H9 (cell line): ENCODE measurements around the gene GNL1. TPM values are rescaled to one million over a fixed set of nuclear protein-coding genes. Genes with fewer than 3 reads are reported as not detected.

Experiments used
- DNase-seq: peaks from one replicate; pipeline ENCODE4 v3.0.0-alpha.2; 2017
- H2AFZ ChIP-seq: one replicate; pipeline ENCODE4 v1.6.1; 2013; ENCODE audit warnings: mild to moderate bottlenecking, low read length, control low read depth, moderate library complexity
- H2AK5ac ChIP-seq: 2 replicates; pipeline ENCODE4 v1.6.1; 2013; ENCODE audit warnings: low read length, control low read depth, mixed read lengths; ENCODE audit not compliant: insufficient read length
- H2BK120ac ChIP-seq: one replicate; pipeline ENCODE4 v1.6.1; 2013; ENCODE audit warnings: low read depth, mild to moderate bottlenecking, low read length, control low read depth, inconsistent platforms; ENCODE audit not compliant: poor library complexity, severe bottlenecking
- H2BK12ac ChIP-seq: 2 replicates; pipeline ENCODE4 v1.6.1; 2013; ENCODE audit warnings: low read length, control low read depth, mixed read lengths, low read depth; ENCODE audit not compliant: insufficient read length
- H2BK15ac ChIP-seq: 2 replicates; pipeline ENCODE4 v1.6.1; 2013; ENCODE audit warnings: low read depth, low read length, control low read depth
- H2BK20ac ChIP-seq: one replicate; pipeline ENCODE4 v1.6.1; 2013; ENCODE audit warnings: low read depth, mild to moderate bottlenecking, low read length, control low read depth, inconsistent platforms; ENCODE audit not compliant: poor library complexity, severe bottlenecking
- H2BK5ac ChIP-seq: 2 replicates; pipeline ENCODE4 v1.6.1; 2013; ENCODE audit warnings: low read length, control low read depth, mixed read lengths; ENCODE audit not compliant: insufficient read length
- H3K14ac ChIP-seq: 2 replicates; pipeline ENCODE4 v1.6.1; 2013; ENCODE audit warnings: low read length, control low read depth; ENCODE audit not compliant: insufficient read depth
- H3K18ac ChIP-seq: 2 replicates; pipeline ENCODE4 v1.6.1; 2013; ENCODE audit warnings: low read depth, mild to moderate bottlenecking, mixed read lengths, low read length, control low read depth; ENCODE audit not compliant: insufficient read length
- H3K23ac ChIP-seq: 2 replicates; pipeline ENCODE4 v1.6.1; 2013; ENCODE audit warnings: low read length, control low read depth, mixed read lengths, low read depth; ENCODE audit not compliant: insufficient read length
- H3K23me2 ChIP-seq: 2 replicates; pipeline ENCODE4 v1.6.1; 2013; ENCODE audit warnings: low read depth, mild to moderate bottlenecking, mixed read lengths, low read length, control low read depth; ENCODE audit not compliant: insufficient read length, poor library complexity, severe bottlenecking
- H3K27ac ChIP-seq: 2 replicates; pipeline ENCODE4 v1.5.1; 2013; ENCODE audit warnings: low read length, control low read depth, mixed read lengths, low read depth; ENCODE audit not compliant: insufficient read length
- H3K27me3 ChIP-seq: 2 replicates; pipeline ENCODE4 v1.6.1; 2013; ENCODE audit warnings: low read length, control low read depth, inconsistent platforms; ENCODE audit not compliant: insufficient read depth
- H3K4ac ChIP-seq: 2 replicates; pipeline ENCODE4 v1.6.1; 2013; ENCODE audit warnings: low read depth, mild to moderate bottlenecking, control low read depth, inconsistent platforms, low read length, moderate library complexity
- H3K4me1 ChIP-seq: 2 replicates; pipeline ENCODE4 v1.6.1; 2013; ENCODE audit warnings: low read length, control low read depth, inconsistent platforms; ENCODE audit not compliant: insufficient read depth
- H3K4me2 ChIP-seq: 2 replicates; pipeline ENCODE4 v1.6.1; 2013; ENCODE audit warnings: low read length, control low read depth, mixed read lengths; ENCODE audit not compliant: insufficient read length, insufficient read depth
- H3K56ac ChIP-seq: 2 replicates; pipeline ENCODE4 v1.6.1; 2013; ENCODE audit warnings: low read depth, mild to moderate bottlenecking, mixed read lengths, low read length, control low read depth; ENCODE audit not compliant: insufficient read length
- H3K79me1 ChIP-seq: 2 replicates; pipeline ENCODE4 v1.6.1; 2013; ENCODE audit warnings: low read depth, mild to moderate bottlenecking, moderate library complexity, low read length, control low read depth, inconsistent platforms; ENCODE audit not compliant: insufficient read depth, poor library complexity, severe bottlenecking
- H3K79me2 ChIP-seq: 2 replicates; pipeline ENCODE4 v1.6.1; 2013; ENCODE audit warnings: low read length, control low read depth, inconsistent platforms; ENCODE audit not compliant: insufficient read depth
- H3K9ac ChIP-seq: 2 replicates; pipeline ENCODE4 v1.6.1; 2013; ENCODE audit warnings: low read length, control low read depth, mixed read lengths; ENCODE audit not compliant: insufficient read length; ENCODE audit errors: extremely low read depth
- H3K9me3 ChIP-seq: one replicate; pipeline ENCODE4 v1.6.1; 2013; ENCODE audit warnings: low read depth, low read length, inconsistent platforms; ENCODE audit not compliant: control insufficient read depth
- H3T11ph ChIP-seq: one replicate; pipeline ENCODE4 v1.6.1; 2013; ENCODE audit warnings: mild to moderate bottlenecking, low read length, control low read depth, inconsistent platforms
- H4K20me1 ChIP-seq: one replicate; pipeline ENCODE4 v1.6.1; 2013; ENCODE audit not compliant: control insufficient read depth, insufficient read length, insufficient read depth
- H4K5ac ChIP-seq: 2 replicates; pipeline ENCODE4 v1.6.1; 2013; ENCODE audit warnings: low read depth, mild to moderate bottlenecking, mixed read lengths, low read length, control low read depth; ENCODE audit not compliant: insufficient read length
- H4K8ac ChIP-seq: replicated peaks from 2 replicates; pipeline ENCODE4 v1.6.1; 2013; ENCODE audit warnings: low read length, control low read depth, mixed read lengths, low read depth; ENCODE audit not compliant: insufficient read length
- H4K91ac ChIP-seq: 2 replicates; pipeline ENCODE4 v1.6.1; 2013; ENCODE audit warnings: low read depth, mild to moderate bottlenecking, moderate library complexity, mixed read lengths, low read length, control low read depth; ENCODE audit not compliant: insufficient read length
- H3K27ac Mint-ChIP-seq, 3 experiments: 2 replicates in 2 of 3; 3 replicates in 1 of 3; pipeline ENCODE4 v1.8.0; 2020 to 2021; ENCODE audit warnings: mixed read lengths in 3 of 3, mild to moderate bottlenecking in 1 of 3, moderate library complexity in 1 of 3
- H3K27me3 Mint-ChIP-seq: 2 replicates; pipeline ENCODE4 v1.8.0; 2021; ENCODE audit warnings: low read depth, mild to moderate bottlenecking, moderate library complexity, mixed read lengths
- H3K36me3 Mint-ChIP-seq, 3 experiments: 2 replicates in 2 of 3; 3 replicates in 1 of 3; pipeline ENCODE4 v1.8.0; 2020 to 2021; ENCODE audit warnings: low read depth in 3 of 3, mixed read lengths in 3 of 3; ENCODE audit not compliant: insufficient read depth in 1 of 3
- H3K4me1 Mint-ChIP-seq, 2 experiments: 2 replicates each; pipeline ENCODE4 v1.8.0; 2020; ENCODE audit warnings: mixed read lengths in 2 of 2
- H3K4me3 Mint-ChIP-seq, 2 experiments: 2 replicates in 1 of 2; 3 replicates in 1 of 2; pipeline ENCODE4 v1.8.0; 2020 to 2021; ENCODE audit warnings: mild to moderate bottlenecking in 2 of 2, mixed read lengths in 2 of 2, moderate library complexity in 1 of 2
- H3K9me3 Mint-ChIP-seq, 2 experiments: 2 replicates in 1 of 2; 3 replicates in 1 of 2; pipeline ENCODE4 v1.8.0; 2020; ENCODE audit warnings: mild to moderate bottlenecking in 2 of 2, mixed read lengths in 2 of 2, moderate library complexity in 1 of 2
- CTCF ChIP-seq: fragments of 200-600 bp; sonication (generic); conservative IDR thresholded peaks from 3 replicates; pipeline ENCODE4 v1.8.0; 2021; ENCODE audit warnings: antibody characterized with exemption, mild to moderate bottlenecking
- WGBS: extraction: QIAGEN DNeasy Blood & Tissue Kit; methylation state at CpG from one replicate; pipeline ENCODE4 v1.1.7; 2013; ENCODE audit warnings: missing lambda C conversion rate, low lambda C conversion rate, mixed read lengths; ENCODE audit not compliant: insufficient read length; ENCODE audit errors: extremely low coverage; 5-methylcytosine and 5-hydroxymethylcytosine counted together
- total RNA-seq: library from RNA; stranded (reverse); gene quantifications from 2 replicates; pipeline ENCODE4 v1.2.1, GENCODE V29; 2021

GNL1 gene
- total RNA-seq, 1 experiment from 2014 or later: 83.5 TPM

DNA sequence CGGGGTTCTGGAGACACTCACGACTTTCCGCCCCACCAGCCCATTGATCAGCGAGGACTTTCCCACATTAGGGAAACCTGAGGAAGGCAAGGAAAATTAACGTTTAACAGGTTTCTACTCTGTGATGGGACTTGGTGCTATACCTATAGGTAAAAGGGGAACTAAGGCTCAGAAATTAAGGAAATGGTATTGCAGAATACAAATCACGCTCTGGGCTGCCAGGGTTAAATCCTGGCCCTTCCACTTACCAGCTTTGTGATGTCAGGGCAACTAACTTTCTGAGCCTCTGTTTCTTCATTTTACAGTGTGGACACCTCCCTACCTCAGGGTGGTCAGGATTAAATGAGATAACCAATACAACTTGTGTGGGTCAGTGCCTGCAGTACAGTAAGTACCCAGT is 8.8 kb downstream of the GNL1 start:
- Histone ChIP-seq H4K8ac (no peak overlapping the region), H4K91ac (no peak overlapping the region), H4K5ac (no peak overlapping the region), H3K9me3 (no peaks in the 10 kb centered on the region), H3K14ac (no peak overlapping the region), H3K23ac (no peak overlapping the region), H3K9ac (no peak overlapping the region), H3K27ac (no peak overlapping the region), H2AK5ac (no peak overlapping the region), H2BK12ac (no peak overlapping the region), H3K56ac (no peak overlapping the region), H3K4ac (no peak overlapping the region), H3K23me2 (no peaks in the 10 kb centered on the region), H3K27me3 (no peaks in the 10 kb centered on the region), H2BK15ac (no peak overlapping the region), H3K4me1 (no peaks in the 10 kb centered on the region), H3K79me2 (no peaks in the 10 kb centered on the region), H3K18ac (no peak overlapping the region), H2AFZ (no peak overlapping the region), H4K20me1 (no peaks in the 10 kb centered on the region), H3T11ph (no peak overlapping the region), H2BK5ac (no peak overlapping the region), H3K4me2 (no peak overlapping the region), H2BK20ac (no peak overlapping the region), H2BK120ac (no peak overlapping the region), H3K79me1 (no peaks in the 10 kb centered on the region)
- H3K4me1 Mint-ChIP-seq: peaks cover 2% of the 10 kb centered on the region in 2 experiments; a peak in 1 of 4 replicates
- H3K27ac Mint-ChIP-seq: no peak overlapping the region
- no peak for DNase-seq
- TF ChIP-seq CTCF: no peak
- peaks cover 11 to 64% (median 49%) of the 10 kb centered on the region in 3 experiments; a peak in 6 of 7 replicates for H3K36me3 Mint-ChIP-seq
- WGBS: no CpG with 5 or more reads among the region's 6 CpGs
- H3K9me3 Mint-ChIP-seq: no peaks in the 10 kb centered on the region; a peak in 1 of 5 replicates
- H3K4me3 Mint-ChIP-seq: no peak overlapping the region
- H3K27me3 Mint-ChIP-seq: no peaks in the 10 kb centered on the region
